HG02623 (cell line): Measurements from ENCODE around the gene CTRB2.
"Not testable (repeated sequence)": the region's sequence is repeated elsewhere in the genome, so short reads cannot be mapped to it uniquely, and the experiment has no call there.

Experiments used
- ATAC-seq: cut with Tn5 transposase; IDR thresholded peaks from one replicate; pipeline ENCODE4 v1.9.1; 2021; ENCODE audit warnings: moderate library complexity; ENCODE audit not compliant: unreplicated experiment

CTRB2 gene

DNA sequence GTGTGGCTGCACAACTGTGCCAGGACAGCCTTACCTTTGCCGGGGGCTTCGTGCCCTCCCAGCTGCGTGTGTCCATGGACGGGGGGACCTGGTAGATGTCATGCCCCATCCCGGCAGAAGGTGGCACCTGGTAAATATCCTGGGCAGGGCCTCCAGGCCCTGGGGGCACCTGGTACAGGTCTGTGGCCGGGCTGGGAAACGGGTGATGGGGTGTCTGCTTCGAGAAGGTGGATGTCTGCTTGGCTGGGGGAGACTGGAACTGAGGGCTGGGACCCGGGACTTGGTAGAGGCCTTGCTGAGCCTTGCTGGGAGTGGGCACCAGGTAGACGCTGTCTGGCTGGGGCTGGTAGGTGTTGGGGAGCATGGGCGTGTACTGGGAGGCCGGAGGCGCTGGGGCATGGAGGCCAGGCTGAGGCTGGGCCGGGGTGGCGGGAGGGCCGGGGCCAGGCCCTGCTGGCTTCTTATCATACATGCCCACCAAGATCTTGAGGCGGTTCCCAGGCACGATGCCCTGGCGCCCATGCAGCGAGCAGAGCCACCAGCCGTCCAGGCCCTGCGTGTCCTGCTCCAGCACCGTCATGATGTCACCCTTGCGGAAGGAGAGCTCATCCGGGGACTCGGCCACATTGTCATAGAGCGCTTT lies 35.6 kb upstream of the CTRB2 start:
- not testable (repeated sequence) for ATAC-seq

DNA sequence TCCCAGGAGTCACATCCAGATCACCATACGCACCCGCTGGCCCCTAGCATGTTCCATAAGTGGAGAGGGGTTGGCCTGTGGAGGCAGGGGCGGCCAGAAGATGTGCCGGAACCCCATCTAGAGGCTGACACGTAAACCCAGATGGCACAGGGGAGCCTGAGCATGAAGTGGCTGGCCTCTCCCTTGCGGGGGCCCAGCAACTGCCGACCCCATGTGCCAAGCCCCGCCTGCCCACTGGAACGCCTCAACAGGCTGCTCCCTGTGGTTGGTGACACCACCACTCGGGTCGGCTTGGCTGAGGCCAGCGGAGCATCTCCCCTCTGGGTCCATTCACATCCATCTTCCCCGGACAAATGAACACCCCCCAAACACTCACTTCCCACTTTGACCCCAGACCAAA lies 35.0 kb upstream of the CTRB2 start:
- no peak for ATAC-seq

DNA sequence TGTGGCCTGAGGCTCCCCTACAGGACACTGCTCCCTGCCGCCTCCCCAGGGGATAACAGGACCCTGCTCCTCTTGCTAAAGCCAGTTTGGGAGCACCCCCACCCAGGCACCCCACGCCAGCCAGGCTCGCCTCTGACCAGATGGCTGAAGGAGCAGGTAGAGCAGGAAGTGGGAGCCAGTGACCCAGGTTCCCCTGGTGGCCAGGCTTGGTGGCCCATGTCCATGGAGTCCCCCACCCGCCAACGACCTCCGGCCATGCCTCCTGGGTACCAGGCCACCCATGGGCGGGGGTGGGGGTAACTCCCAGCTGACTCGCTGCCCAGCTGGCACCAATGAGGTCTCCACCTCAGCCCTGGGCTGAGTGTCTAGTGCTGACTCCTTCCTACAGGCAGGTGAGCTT lies 34.5 kb upstream of the CTRB2 start:
- ATAC-seq, result no peak

DNA sequence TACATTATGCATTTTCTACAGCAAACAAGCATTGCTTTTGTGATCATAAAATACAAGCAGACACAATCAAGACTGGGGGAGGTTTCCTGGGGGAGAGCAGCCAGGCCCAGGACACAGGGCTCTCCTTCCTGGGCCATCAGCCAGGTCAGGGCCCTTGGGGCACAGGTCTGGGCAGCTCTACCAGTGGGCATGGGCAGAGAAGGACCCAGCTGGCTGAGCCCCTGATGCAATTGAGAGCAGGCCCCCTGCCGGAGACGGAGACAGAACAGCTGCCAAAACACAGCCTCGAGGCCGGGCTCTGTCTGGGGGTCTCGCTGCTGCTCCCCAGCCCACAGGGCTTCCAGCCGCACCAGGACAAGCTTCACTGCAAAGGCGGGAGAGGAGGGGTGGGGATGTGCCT lies 33.7 kb upstream of the CTRB2 start:
- ATAC-seq, result not testable (repeated sequence)

DNA sequence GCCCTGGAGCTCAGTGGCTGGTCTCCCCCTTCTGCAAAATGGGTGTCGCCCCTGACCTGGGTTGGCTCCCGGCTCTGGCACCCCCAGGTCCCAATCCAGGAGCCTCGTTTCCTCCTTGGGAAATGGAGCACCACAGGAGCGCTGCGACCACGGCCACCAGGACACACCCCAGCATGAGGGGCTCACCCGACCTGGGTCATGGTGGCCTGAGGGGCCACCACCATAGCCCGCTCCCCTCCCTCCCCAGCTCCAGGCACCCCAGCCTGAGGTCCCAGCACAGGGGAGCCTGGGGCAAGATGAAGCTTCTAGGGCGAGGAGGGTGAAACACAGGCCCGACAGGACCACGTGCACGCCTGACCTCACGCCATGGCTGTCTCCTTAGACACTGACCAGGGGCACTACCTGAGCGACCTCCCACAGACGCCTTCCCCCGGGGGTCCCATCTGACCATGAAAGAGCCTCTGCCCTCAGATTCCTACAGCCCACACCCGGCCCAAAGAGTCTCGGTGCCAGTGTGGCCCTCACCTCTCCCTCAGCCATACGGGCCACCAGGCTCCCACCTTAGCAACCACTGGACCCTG lies 32.7 kb upstream of the CTRB2 start:
- no peak for ATAC-seq

DNA sequence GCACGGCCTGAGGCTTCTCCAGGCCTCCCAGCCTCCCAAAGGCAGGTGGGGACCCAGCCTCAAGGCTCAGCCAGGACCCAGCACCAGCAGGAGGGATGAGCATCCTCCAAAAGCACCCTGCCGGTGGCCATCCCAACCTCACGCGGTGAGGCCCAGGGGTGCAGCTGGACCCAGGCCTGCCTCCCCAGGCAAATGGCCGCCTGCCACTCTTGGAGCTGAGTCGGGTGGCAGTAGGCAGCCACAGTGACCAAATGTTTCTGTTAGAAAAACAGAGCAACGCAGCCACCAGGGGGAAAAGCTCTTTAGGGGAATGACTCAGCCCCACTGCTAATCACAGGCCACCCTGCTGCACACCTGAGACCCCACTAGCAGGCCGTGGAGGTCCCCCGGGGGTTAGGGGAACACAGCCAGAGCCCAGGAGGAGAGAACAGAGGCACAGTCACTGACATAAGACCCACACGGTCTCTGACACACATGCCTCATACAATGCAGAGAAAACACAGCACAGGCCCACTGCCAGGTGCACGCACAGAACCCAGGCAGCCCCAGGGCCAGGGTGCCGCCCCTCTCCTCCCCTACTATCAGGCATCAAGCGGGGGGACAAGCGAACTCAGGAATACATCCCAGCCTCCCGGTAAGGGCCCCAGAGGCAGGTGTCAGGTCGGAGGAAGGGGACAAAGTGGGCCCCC lies 32.0 kb upstream of the CTRB2 start:
- no peak for ATAC-seq

DNA sequence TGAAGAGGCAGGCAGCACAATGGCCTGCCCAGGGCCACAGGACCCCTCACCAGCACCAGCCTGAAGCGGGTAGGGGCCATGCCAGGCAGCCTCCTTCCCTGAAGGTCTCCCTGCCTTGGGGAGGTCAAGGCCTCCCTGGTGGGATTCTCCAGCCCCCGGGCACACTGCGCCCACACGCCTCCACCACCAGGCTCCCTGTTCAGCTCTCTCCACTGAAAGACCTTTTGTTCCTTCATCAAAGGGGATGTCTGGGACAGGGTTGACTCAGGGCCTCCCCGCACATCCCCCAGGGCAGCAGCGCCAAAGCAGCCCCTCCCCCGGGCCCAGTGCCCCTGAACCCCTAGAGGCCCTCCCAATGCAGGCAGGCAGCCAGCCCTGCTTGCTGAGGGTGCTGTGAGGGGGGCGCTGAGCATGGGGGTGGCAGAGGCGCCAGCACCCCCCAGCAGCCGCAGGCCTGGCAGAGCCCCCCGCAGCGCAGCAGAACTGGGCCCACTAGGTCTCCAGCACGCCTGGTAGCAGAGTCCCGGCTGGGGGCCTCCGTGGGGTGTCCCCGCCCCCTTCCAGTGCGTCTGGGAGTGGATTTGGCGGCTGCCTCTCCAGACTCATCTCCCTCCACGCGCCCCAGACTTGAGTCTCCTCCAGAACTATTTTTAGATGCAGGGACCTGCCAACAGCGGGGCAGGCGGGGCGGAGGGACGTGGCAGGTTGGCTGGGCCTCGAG lies 31.3 kb upstream of the CTRB2 start:
- ATAC-seq, result no peak

DNA sequence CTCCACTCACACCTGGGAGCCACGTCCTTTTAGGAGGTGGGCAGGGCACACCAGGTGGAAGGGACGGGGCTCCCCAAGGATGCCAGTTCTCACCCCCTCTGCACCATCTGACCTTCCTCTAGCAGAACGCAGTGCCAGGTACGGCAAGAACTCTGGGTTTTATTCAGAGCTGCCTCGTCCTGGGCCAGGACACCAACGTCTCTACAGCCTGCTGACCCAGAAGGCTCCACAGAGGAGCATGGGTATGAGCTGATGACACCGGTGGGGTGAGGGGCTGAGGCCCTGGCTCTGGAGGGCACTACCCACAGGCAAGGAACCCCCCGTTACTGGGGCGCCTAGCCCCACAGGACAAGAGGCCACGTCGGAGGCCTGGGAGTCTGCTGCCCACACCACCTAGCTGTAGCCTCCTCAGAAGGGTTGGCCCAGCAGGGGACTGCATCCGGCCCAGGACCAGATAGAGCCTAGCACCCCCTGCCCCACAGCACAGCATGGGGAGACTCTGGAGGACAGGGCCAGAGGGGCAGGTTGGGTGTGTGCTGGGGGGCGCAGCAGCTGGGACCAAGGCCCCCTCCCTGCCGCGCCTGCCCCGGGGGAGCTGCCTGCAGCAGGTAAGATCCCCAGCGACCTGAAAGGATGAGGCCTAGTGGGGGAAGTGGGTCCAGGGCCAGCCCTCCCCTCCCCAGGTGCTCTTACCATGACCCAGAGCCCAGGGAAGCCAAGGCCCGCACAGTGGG lies 30.6 kb upstream of the CTRB2 start:
- no peak for ATAC-seq

DNA sequence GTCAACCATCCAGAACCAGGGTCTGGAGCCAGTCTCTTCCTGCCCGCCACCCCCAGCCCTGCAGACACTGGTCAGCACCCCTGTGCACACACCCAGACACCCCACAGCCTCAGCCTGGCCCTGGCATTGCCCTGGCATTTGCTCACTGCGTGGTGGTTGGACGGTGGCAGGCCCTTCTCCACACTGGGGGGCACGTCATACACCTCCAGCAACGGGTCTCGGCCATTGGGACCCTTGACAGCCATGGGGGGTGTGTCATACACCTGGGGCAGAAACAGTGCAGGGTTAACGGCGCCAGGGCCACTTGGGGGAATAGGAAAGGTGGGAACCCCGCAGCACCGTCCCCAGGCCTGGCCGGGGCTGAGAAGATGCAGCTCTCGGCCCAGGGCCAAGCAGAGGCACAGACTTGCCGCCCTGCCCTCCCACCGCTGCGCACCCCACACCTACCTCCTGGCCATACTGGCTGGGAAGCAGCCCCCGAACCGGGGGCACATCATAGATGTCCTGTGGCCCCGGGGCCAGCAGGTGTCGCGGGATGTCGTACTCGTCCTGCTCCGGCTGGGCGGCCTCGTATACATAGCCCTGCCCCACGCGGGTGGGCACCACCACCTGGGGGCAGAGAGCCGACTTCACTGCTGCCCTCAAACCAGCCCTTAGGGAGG lies 29.9 kb upstream of the CTRB2 start:
- ATAC-seq, result no peak

DNA sequence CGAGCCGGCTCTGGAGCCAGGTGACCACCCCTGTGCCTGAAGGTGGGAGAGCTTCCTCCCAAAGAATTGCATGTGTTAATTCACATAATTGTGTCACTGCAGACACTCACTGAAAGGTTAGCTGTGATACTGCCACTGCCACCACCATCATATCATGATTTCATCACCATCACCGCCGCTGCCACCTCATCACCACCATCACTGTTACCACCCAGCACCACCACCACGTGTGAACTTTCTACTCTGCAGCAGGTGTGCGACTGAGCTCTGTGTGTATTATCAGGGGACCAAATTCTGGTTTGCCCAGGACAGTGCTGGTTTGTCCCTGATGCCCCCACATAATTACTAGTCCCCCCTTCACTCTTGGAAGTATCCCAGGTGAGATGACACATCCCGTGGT lies 29.3 kb upstream of the CTRB2 start:
- ATAC-seq, result no peak

DNA sequence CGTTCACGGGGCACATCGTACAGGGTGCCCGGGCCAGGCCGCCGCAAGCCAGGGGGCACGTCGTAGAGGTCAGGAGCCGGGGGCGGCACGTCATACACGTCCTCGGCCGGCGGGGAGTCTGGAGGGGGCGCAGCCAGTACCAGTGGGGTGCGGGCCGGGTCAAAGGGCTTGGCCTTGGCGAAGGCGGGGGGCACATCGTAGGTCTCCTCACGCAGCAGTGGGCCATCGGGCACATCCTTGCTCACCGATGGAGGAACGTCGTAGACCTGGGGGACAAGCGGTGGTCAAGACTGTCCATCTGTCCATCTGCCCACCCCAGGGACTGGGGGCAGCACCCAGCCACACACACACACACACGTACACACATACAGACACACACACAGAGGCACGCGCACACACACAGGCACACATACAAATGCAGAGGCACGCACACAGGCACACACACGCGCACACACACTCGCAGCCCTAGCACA lies 28.8 kb upstream of the CTRB2 start:
- no peak for ATAC-seq

DNA sequence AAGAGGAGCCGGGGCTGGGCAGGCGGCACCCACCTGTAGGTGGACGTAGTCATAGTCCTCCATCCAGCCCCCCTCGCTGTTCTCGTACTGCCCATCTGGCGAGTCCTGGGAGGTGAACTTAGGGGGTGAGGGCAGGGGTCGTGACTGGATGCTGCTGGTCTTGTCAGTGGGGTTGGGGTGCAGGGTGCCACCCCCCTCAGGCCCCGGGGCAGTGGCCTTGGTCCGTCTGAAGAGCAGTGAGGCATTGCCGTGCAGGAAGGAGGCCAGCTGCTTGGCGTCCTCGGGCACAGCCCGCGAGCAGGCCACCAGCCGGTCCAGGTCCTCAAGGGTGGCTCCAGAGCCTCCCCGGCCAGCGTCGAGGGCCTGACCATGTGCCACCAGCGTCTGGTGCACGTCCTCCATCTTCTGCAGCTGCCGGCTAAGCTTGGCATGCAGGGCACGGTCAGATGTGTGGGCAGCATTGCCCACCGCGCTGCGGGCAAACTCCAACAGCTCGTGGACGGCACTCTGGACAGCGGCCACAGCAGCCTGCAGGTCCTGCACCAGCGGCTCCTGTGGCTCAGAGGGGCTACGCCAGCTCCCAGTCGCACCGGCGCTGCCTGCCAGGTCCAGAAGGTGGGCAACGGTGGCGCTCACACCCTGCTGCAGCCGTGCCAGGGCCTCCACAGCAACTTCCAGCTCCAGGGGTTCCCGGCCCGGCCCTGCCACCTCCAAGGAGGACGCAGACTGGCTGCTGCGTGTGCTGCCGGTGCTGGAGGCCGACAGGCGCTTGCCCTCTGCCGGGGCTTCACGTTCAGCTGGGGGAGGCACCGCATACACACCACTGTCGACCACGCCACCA lies 28.1 kb upstream of the CTRB2 start:
- ATAC-seq, result no peak

DNA sequence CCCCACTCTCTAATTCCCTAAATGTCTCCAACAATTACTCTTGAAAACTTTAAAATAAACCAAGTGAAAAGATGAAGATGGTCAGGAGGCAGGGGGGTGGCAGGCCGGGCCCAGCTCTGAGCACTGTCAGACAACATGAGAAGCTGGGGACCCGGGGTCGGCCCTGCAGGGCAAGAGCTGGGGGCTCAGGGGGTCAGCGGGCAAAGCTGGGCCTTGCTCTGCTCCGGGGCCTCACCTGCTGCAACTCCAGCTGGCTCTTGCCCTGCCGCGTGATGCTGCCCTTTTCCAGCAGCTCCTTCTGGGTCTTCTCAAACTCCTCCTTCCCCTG lies 26.6 kb upstream of the CTRB2 start:
- ATAC-seq, result no peak

DNA sequence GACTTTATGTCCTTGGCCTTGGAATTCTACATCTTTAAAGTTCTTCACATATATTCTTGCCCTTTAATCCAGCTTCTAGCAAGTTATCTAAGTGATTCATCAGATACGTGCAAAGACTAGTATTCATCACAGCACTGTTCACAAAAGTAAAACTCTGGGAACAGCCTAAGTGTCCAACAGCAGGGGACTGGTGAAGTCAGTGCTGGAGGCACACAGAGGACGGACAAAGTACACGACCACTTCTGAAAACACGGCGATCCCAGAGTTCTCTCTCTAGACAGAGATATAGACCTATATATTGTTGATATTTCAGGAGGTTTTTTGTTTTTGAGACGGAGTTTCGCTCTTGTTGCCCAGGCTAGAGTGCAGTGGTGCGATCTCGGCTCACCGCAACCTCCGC lies 24.6 kb upstream of the CTRB2 start:
- ATAC-seq, result no peak

DNA sequence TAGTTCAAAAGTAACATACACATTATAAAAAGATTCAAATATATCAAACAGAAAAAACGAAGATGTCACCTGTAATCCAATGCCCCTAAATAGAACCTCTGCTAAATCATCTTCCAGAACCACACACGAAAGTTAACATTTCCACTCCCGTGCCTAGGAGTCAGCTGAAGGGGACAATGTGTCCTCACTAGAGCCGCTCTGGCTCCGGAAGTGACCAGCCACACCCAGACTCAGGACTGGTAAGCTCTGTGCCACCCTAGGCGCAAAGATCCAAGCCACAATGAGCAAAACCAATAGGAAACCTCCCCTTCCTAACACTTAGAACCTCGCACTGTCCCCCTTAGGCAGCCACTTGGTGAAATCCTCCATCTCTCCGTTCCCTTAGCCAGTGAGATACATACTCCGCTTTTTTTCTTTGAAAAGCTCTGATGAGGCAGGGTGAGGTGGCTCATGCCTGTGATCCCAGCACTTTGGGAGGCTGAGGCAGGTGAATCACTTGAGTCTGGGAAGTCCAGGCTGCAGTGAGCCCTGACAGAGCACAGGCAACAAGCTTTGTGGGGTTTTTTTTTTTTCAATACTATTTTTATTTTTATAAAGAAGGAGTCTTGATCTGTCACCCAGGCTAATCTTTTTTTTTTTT lies 23.6 kb upstream of the CTRB2 start:
- no peak for ATAC-seq

DNA sequence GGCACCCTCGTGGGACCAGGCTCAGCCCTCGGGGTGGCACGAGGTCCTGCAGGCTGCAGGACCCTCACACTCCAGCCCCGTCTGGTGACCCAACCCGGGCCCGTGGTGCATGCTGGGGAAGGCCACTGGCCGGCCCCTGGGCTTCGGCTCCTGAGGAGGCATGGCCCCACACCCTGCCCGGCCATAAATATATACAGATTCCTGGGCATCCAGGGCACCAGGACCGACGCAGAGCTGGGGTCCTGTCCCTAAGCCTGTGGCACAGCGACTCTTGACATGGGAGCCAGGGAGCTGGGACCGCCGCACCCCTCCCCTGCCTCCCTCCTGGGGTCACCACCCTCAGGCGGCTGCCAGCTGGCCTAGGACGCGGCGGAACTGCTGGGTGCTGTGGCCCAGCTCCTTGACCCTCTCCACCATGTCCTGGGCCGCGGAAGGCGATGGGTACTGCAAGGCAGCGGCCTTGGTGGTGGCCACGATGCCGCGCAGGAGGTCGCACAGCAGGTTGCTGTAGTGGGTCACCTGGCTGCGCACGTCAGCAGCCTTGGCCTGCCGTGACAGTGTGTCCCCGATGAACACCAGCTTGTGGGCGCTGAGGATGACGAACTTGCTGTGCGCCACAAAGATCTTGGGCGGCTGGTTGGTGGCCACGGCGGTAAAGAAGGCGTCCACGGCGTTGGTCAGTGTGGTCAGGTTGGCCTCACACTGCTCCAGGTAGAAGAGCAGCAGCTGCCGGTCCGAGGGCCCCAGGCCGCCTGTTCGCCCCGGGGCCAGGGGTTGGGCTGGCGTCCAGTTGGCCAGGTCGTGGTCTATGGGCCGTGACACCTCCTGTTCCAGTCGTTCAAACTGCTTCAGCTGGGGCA lies 22.4 kb upstream of the CTRB2 start:
- ATAC-seq, result no peak

DNA sequence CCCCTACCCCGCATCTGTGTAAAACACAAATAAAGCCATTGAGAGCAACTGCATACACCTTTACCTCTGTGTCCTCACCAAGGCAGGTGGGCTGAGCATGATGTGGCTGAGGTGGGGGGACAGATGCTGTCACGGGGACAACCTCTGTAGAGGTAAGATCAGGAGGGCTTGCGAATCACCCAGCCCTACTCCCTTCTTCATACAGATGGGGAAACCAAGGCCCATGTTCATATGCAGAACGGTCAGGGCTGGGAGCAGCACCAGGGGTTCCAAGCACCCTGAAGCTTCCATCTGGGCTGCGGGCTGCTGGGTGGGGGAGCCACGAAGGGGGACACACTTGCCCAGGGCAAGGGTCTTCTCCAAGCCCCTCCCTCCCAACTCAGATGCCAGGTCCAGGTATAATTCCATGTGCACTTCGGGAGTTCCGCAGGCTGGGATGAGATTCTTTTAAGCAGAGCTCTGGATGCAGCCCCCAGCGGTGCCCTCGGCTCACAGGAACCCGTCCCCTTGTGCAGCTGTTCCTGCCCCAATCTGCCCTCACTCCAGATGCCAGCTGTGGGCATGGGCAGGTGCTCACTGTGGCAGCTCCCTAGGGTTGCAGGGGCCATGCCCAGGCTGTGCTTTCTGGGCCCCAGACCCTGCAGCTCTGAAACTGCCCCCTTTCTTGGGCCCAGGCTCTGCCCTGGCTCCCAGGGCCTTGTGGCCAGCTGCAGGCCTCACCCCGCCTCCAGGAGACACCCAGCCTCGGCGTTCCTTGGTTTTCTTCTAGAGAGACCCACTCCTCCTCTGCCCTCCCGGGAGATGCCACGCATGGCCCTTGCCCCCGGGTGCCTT lies 21.4 kb upstream of the CTRB2 start:
- no peak for ATAC-seq
